GM12892 (cell line): ENCODE results near the gene PSMD11.
A peak's percentile ranks its signal among the peaks of the same experiment; 100 is the strongest.

Experiments
- DNase-seq: peaks from one replicate; pipeline ENCODE4 v3.0.0; 2011; ENCODE audit not compliant: insufficient read length
- FAIRE-seq: peaks from 2 replicates; lab custom pipeline; 2011; peaks lifted over from hg19 to GRCh38; lab: Jason Lieb, UNC
- POLR2A ChIP-seq: IDR thresholded peaks from 2 replicates; pipeline ENCODE4 v1.6.1; 2011; ENCODE audit warnings: low read depth, low read length, control low read depth
- POLR2AphosphoS5 ChIP-seq: IDR thresholded peaks from 2 replicates; pipeline ENCODE4 v1.6.1; 2011; ENCODE audit warnings: low read depth, low read length, control low read depth
- TAF1 ChIP-seq: IDR thresholded peaks from 2 replicates; pipeline ENCODE4 v1.6.1; 2011; ENCODE audit warnings: low read depth, mild to moderate bottlenecking, control low read depth, low read length, borderline replicate concordance

PSMD11 gene

GRCh38 chr17:32492648-32493289 is 48.5 kb downstream of the PSMD11 start:
- FAIRE-seq (peak; percentile 48), DNase-seq (no peak)
- 0 out of 2 replicates have a peak, but pooled peaks have one; percentile 37 for TF ChIP-seq POLR2AphosphoS5
- TF ChIP-seq TAF1 = no peak

DNA sequence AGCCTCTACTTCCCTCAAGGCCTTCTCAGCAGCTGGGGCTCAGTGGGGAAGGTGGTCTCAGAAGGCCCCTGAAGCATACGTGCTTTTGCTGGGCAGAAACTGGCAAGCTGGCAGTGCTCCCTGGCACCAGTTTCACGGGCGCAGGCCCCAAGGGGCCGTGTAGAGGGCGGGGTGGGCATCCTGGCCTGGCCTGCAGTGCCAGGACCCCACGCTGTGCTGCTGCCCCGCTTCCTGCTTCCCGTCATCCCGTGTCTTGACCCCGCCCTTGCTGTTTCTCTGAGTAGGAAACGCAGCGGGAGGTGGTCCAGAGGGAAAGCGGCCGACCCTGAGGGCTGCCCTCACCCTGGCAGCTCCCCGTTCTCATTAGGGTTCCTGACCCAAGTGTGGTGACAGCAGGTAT is 49.3 kb downstream of the PSMD11 start:
- no peak for TF ChIP-seq POLR2AphosphoS5
- no peak for TF ChIP-seq TAF1
- no peak for TF ChIP-seq POLR2A
- no peak for FAIRE-seq
- no peak for DNase-seq

DNA sequence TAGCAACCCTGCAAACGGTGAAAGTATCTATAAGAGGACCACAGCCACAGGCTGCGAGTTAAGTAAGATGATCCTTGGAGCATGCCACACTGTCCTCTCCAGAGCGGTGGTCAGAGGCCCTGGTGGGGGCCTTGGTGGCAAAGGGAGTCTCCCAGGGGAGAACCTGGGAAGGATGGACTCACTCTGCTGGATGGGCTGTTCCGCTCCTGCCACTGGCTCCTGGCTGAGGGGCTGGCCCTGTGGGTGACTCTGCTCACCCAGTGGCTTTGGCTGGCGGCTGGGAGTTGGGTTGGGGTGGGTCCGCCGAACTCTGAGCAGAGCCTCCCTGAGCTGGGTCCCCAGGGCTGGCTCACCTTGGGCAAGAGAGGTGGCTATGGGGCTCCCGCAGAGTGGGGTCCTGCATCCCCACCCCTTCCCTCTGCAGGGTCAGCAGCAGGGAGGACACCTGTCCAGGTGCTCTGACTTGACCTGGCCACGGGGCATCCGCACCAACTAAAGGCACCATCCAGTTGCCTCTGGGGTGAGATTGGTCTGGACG is 49.7 kb downstream of the PSMD11 start:
- FAIRE-seq (no peak), DNase-seq (no peak)
- TF ChIP-seq POLR2A = no peak

DNA sequence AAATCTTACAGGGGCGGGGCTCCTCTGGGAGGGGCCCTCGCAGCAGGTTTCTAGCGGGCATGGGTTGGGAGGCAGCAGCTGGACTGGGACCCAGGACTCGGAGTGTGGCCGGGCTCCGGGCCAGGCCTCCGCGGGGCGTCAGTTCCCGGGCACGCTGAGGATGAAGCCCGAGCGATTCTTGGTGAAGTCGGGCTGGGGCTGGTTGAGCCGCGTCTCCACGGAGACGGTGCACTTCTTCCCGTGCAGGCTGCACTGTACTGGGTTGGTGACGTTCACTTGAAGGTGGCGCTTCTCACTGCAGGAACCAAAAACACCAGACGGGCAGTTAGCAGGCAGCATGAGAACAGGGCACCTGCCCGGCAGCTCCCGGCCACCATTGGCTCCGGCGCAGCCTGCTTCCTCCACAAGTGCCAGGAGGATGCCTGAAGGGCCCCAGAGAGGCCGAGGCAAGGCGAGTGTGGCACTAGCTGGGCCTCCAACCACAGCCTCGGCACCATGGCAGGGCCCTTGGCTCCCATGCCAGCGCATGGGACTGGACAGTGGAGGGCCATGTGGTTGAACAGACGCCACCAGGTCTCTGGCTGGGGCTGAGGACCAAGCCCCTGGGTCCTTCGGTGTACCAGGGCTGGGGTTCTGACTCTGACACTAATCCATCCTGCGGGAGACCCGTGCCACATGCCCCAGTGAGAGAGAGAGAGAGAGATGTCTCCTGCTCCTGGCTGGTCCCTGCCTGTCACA is 50.5 kb downstream of the PSMD11 start:
- FAIRE-seq (no peak), DNase-seq (no peak)
- TF ChIP-seq POLR2AphosphoS5 = no peak
- no peak for TF ChIP-seq TAF1
- no peak for TF ChIP-seq POLR2A

- FAIRE-seq = no peak
- no peak for DNase-seq
- TF ChIP-seq TAF1 = no peak
- no peak for TF ChIP-seq POLR2A
- TF ChIP-seq POLR2AphosphoS5 = no peak
Measured at GRCh38 chr17:32495359-32496231, 51.3 kb downstream of the PSMD11 start.

GRCh38 chr17:32496395-32497073 is 52.2 kb downstream of the PSMD11 start:
- TF ChIP-seq TAF1 (no peak), POLR2A (no peak), POLR2AphosphoS5 (no peak)
- no peak for DNase-seq
- no peak for FAIRE-seq

DNA sequence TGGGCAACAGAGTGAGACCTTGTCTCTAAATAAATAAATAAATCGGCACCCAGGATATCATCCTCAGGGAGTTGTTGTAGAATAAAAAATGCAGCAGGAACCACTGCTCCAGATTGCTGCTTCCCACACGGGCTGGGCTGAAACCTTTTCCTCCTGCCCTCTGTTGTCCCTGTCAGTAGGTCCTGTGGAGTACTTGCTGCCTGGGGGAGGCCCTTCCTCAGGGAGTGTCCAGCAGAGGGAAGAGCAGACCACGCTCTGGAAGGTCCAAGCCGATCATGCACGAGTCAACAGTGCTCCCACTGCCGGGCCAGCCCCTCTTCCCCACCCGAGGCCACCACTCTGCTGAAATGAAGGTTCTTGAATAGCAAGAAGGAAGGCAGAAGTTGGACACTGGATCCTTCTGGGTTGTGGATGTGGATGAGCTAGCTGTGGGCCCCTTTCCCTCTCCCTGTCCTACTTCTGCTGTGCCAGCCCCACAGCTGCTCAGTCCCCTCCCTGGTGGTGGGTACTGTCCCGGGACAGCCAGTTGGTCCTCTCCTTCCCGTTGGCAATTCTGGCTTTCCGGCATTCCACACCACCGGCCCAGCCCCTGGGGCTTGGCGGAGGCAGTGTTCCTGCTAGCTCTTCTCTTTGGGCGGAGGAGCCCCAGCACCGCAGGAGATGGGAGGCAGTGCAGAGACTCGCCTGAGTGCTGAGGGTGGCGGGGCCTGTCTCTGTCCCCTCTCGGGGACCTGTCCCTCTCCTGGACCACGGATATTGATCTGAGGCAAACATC is 53.3 kb downstream of the PSMD11 start:
- no peak for TF ChIP-seq POLR2A
- no peak for TF ChIP-seq TAF1
- no peak for TF ChIP-seq POLR2AphosphoS5
- DNase-seq = no peak
- FAIRE-seq = no peak

- TF ChIP-seq POLR2AphosphoS5 = no peak
- no peak for TF ChIP-seq POLR2A
- TF ChIP-seq TAF1 = no peak
- DNase-seq (no peak), FAIRE-seq (no peak)
Measured at GRCh38 chr17:32498391-32498790, 54.1 kb downstream of the PSMD11 start.

GRCh38 chr17:32502013-32502412 is 57.7 kb downstream of the PSMD11 start:
- peak; percentile 69 for FAIRE-seq
- TF ChIP-seq TAF1 (no peak), POLR2A (no peak), POLR2AphosphoS5 (no peak)
- DNase-seq = no peak

- TF ChIP-seq POLR2A (no peak), TAF1 (no peak), POLR2AphosphoS5 (no peak)
- FAIRE-seq (no peak), DNase-seq (no peak)
Measured at GRCh38 chr17:32502710-32503109, 58.4 kb downstream of the PSMD11 start.

DNA sequence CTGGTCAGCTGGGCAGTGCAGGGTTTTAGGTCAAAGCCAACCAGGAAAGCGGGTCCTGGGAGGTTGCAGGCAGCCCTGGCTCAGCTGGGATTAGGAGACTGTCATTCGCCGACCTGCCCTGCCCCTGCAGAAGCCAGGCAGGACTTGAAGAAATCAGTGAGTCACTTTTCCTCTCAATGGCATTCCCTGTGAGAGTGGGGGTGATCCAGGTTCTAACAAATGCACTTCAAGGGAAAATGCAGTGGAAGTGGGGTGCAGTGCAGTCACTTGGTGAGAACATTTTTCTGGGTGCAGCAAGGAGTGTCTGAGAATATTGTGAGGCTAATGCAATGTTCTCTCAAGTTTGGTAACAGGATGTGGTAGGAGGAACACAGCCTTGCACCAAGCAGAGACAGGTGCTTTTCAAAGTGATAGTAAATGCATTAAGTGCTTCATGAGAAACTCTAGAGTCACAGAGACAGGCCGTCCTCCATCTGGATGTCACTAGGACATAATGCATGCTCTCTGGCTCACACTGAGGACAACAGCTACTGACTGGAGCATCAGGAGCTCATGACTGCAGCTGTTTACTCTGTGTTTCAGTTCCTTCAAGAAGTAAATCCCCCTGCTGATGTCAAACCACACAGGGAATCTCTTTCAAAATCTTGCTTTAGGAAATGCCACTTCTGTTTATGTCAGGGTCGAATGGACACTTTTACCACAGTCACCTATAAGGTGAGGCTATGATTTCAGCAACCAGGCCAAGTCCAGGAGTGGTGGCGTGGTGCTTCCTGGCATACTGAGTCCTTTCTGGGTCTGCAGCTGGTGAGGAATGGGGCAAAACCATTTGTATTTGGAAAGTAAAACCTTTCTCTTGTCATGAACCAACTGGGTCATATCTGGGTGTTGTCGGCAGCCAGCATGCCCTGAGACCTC is 59.2 kb downstream of the PSMD11 start:
- peak; percentile 100 for FAIRE-seq
- TF ChIP-seq TAF1 (no peak; the same call in 1 of the 2 replicates), POLR2A (peak; percentile 59; the same call in 1 of the 2 replicates)
- no peak for DNase-seq
